A549 (cell line): ENCODE measurements around the gene UTP25. TPM values are rescaled to one million over a fixed set of nuclear protein-coding genes. Genes with fewer than 3 reads are reported as not detected.

ENCODE experiments used
- ATAC-seq, 2 experiments: fragments of 200-7000 bp in 1 of 2; fragments of >200 bp in 1 of 2; cut with Nextera tagmentation in 1 of 2; cut with Tn5 transposase in 1 of 2; 3 replicates each; pipeline versions ENCODE4 v1.8.0 to v1.9.1; 2018 to 2020; ENCODE audit warnings: mild to moderate bottlenecking in 1 of 2, moderate library complexity in 1 of 2
- CTCF ChIA-PET: fragments of 300-600 bp; sonication (Branson Sonifier 250); formaldehyde crosslinking; extraction: SDS; loops from one replicate; lab custom pipeline; 2021; ENCODE audit warnings: antibody characterized with exemption, inconsistent platforms; lab: Yijun Ruan, JAX
- POLR2A ChIA-PET: fragments of 350-600 bp; formaldehyde crosslinking; extraction: SDS; loops from one replicate; lab custom pipeline; 2021; ENCODE audit warnings: antibody characterized with exemption, inconsistent platforms; lab: Yijun Ruan, JAX
- DNase-seq, 2 experiments: peaks; one replicate each; pipeline versions ENCODE4 v3.0.0 to v3.0.0-alpha.2; 2011 to 2016; ENCODE audit warnings: low read depth in 1 of 2, low spot score in 1 of 2
- FAIRE-seq: peaks from 2 replicates; lab custom pipeline; 2011; peaks lifted over from hg19 to GRCh38; lab: Jason Lieb, UNC
- H3K27ac ChIP-seq, 2 experiments: fragments of >200 bp; sonication (Bioruptor Twin); formaldehyde crosslinking; 3 replicates each; pipeline ENCODE4 v1.5.1; 2016 to 2017
- H3K4me1 ChIP-seq: fragments of >200 bp; sonication (Bioruptor Twin); formaldehyde crosslinking; 3 replicates; pipeline ENCODE4 v1.6.1; 2016
- H3K4me2 ChIP-seq: fragments of >200 bp; sonication (Bioruptor Twin); formaldehyde crosslinking; 3 replicates; pipeline ENCODE4 v1.6.1; 2016
- H3K4me3 ChIP-seq: fragments of >200 bp; sonication (Bioruptor Twin); formaldehyde crosslinking; 3 replicates; pipeline ENCODE4 v1.5.1; 2016
- H3K9me3 ChIP-seq: fragments of >200 bp; sonication (Bioruptor Twin); formaldehyde crosslinking; 3 replicates; pipeline ENCODE4 v1.6.1; 2016
- BCL3 ChIP-seq: fragments of >200 bp; sonication (Bioruptor Twin); formaldehyde crosslinking; IDR thresholded peaks from 3 replicates; pipeline ENCODE4 v1.6.1; 2016
- BHLHE40 ChIP-seq: IDR thresholded peaks from 2 replicates; pipeline ENCODE4 v1.6.1; 2012; ENCODE audit warnings: low read depth, low read length, inconsistent platforms
- CBX8 ChIP-seq: fragments of 200-600 bp; sonication (generic); IDR thresholded peaks from 2 replicates; pipeline ENCODE4 v1.6.1; 2016
- CEBPB ChIP-seq, 2 experiments: fragments of >200 bp in 1 of 2; sonication (Bioruptor Twin) in 1 of 2; formaldehyde crosslinking in 1 of 2; IDR thresholded peaks; 2 replicates each; pipeline ENCODE4 v1.6.1; 2012 to 2016
- CHD2 ChIP-seq: fragments of 150-350 bp; IDR thresholded peaks from 2 replicates; pipeline ENCODE4 v1.6.1; 2014; ENCODE audit warnings: low read length; ENCODE audit not compliant: partially characterized antibody
- EHMT2 ChIP-seq: fragments of 200-600 bp; sonication (generic); IDR thresholded peaks from 2 replicates; pipeline ENCODE4 v1.6.1; 2016; ENCODE audit warnings: antibody characterized with exemption, low read depth, mild to moderate bottlenecking, moderate library complexity
- ESRRA ChIP-seq: fragments of 150-350 bp; IDR thresholded peaks from 2 replicates; pipeline ENCODE4 v1.6.1; 2014; ENCODE audit warnings: mild to moderate bottlenecking, low read length, borderline replicate concordance
- FOXS1 ChIP-seq: fragments of 250-450 bp; sonication (Bioruptor Pico); IDR thresholded peaks from 2 replicates; pipeline ENCODE4 v1.5.0; 2020; ENCODE audit warnings: mild to moderate bottlenecking, moderate library complexity
- HDAC2 ChIP-seq: fragments of 200-600 bp; sonication (generic); IDR thresholded peaks from 2 replicates; pipeline ENCODE4 v1.6.1; 2016
- HEYL ChIP-seq: fragments of 250-450 bp; sonication (Bioruptor Pico); IDR thresholded peaks from 2 replicates; pipeline ENCODE4 v1.8.0; 2021; ENCODE audit warnings: mild to moderate bottlenecking, moderate library complexity
- HMGXB4 ChIP-seq: fragments of 250-450 bp; sonication (Bioruptor Pico); IDR thresholded peaks from 2 replicates; pipeline ENCODE4 v1.5.0; 2021; ENCODE audit warnings: mild to moderate bottlenecking, moderate library complexity, borderline replicate concordance
- HOXA7 ChIP-seq: fragments of 250-450 bp; sonication (Bioruptor Pico); IDR thresholded peaks from 2 replicates; pipeline ENCODE4 v1.5.0; 2020; ENCODE audit warnings: mild to moderate bottlenecking, moderate library complexity
- HOXB13 ChIP-seq: fragments of 250-450 bp; sonication (Bioruptor Pico); IDR thresholded peaks from 2 replicates; pipeline ENCODE4 v1.5.0; 2020; ENCODE audit warnings: low read depth, mild to moderate bottlenecking, moderate library complexity
- JUN ChIP-seq, 2 experiments: fragments of >200 bp; sonication (Bioruptor Twin); formaldehyde crosslinking; IDR thresholded peaks; 2 replicates in 1 of 2; 3 replicates in 1 of 2; pipeline ENCODE4 v1.6.1; 2016 to 2017
- MYC ChIP-seq: IDR thresholded peaks from 2 replicates; pipeline ENCODE4 v1.6.1; 2012; ENCODE audit warnings: mild to moderate bottlenecking, inconsistent platforms, low read length, improper control_type of control experiment, borderline replicate concordance
- NFE2L2 ChIP-seq: fragments of 150-350 bp; conservative IDR thresholded peaks from 2 replicates; pipeline ENCODE4 v1.6.1; 2014; ENCODE audit warnings: low read length
- PBX3 ChIP-seq: IDR thresholded peaks from 2 replicates; pipeline ENCODE4 v1.6.1; 2012
- TFCP2L1 ChIP-seq: fragments of 250-450 bp; sonication (Bioruptor Pico); IDR thresholded peaks from 2 replicates; pipeline ENCODE4 v1.5.0; 2021; ENCODE audit warnings: mild to moderate bottlenecking
- ZC3H11A ChIP-seq: fragments of 450-650 bp; IDR thresholded peaks from 2 replicates; pipeline ENCODE4 v1.6.1; 2014; ENCODE audit warnings: antibody characterized with exemption, mild to moderate bottlenecking
- ZSCAN20 ChIP-seq: fragments of 250-450 bp; sonication (Bioruptor Pico); IDR thresholded peaks from 2 replicates; pipeline ENCODE4 v1.8.0; 2022; ENCODE audit warnings: mild to moderate bottlenecking, moderate library complexity
- WGBS: methylation state at CpG from one replicate; pipeline ENCODE4 v1.1.6; 2017; ENCODE audit errors: missing lambda C conversion rate; 5-methylcytosine and 5-hydroxymethylcytosine counted together
- polyA plus RNA-seq, 4 experiments: library from polyadenylated mRNA; depleted of rRNA in 3 of 4; stranded (reverse); fragments of >200 nt; fragmentation: RNase III in 1 of 4; extraction: RNeasy Plus Mini Kit Qiagen cat#74134 plus additional on column Dnase treatment in 1 of 4; gene quantifications; 2 replicates in 3 of 4; 3 replicates in 1 of 4; pipeline ENCODE4 v1.2.3, GENCODE V29; 2011 to 2017

The UTP25 gene
- polyA plus RNA-seq, 2 of the 4 experiments (the other 2 are of a cell fraction): 8.4 to 16.5 TPM

GRCh38 chr1:209830722-209831121, 3.0 kb downstream of the UTP25 start:
- peaks cover 32% of the 10 kb centered on the region for H3K4me1 ChIP-seq
- no peaks in the 10 kb centered on the region for H3K9me3 ChIP-seq
- no peak overlapping the region for H3K27ac ChIP-seq
- no peak for TF ChIP-seq FOXS1 (CRISPR knock-in tag)
- TF ChIP-seq BCL3: no peak
- TF ChIP-seq CBX8: no peak
- no peak for TF ChIP-seq ZSCAN20 (CRISPR knock-in tag)
- no peak for TF ChIP-seq HEYL (CRISPR knock-in tag)
- no peak for TF ChIP-seq PBX3
- TF ChIP-seq HDAC2: no peak
- TF ChIP-seq BHLHE40: no peak
- TF ChIP-seq HOXA7 (CRISPR knock-in tag): no peak
- TF ChIP-seq CHD2: no peak
- TF ChIP-seq HMGXB4 (CRISPR knock-in tag): no peak
- no peak for TF ChIP-seq HOXB13 (CRISPR knock-in tag)
- no peak for TF ChIP-seq ZC3H11A
- TF ChIP-seq CEBPB (IDR thresholded peaks at IDR 0.05): no peak
- TF ChIP-seq NFE2L2: no peak
- TF ChIP-seq, all 56 proteins: peak for 0
- Histone ChIP-seq H3K4me2 (no peak overlapping the region), H3K4me3 (no peak overlapping the region)
- FAIRE-seq: no peak
- ChIA-PET CTCF (interaction anchor here (1.1 to 12.5 kb wide), 2 partner anchors 6 to 15 kb away, joined by 3 to 114 read pairs; partner anchors contain the start of gene UTP25), POLR2A (no interaction called here)
- WGBS: 90% methylated on average over 3 of the region's 3 CpGs
- ATAC-seq: no peak
- no peak for DNase-seq

- no peak overlapping the region for H3K4me3 ChIP-seq
- peaks cover 25% of the 10 kb centered on the region for H3K4me1 ChIP-seq
- no peak for DNase-seq
- POLR2A ChIA-PET: no interaction called here
- FAIRE-seq: no peak
- no peaks in the 10 kb centered on the region for H3K9me3 ChIP-seq
- CTCF ChIA-PET: interaction anchor here (1.1 to 12.5 kb wide), 2 partner anchors 7 to 14 kb away, joined by 3 to 114 read pairs; partner anchors contain the start of gene UTP25
- H3K27ac ChIP-seq: no peak overlapping the region
- H3K4me2 ChIP-seq: no peak overlapping the region
- WGBS: 88% methylated on average over 1 of the region's 1 CpG
- no peak for TF ChIP-seq BCL3
- no peak for TF ChIP-seq ESRRA
- TF ChIP-seq JUN (IDR thresholded peaks at IDR 0.05): no peak
- ATAC-seq: no peak
These were observed 3.8 kb downstream of the UTP25 start for GRCh38 chr1:209831615-209832014.

GRCh38 chr1:209835782-209836298, 8.1 kb downstream of the UTP25 start:
- ChIA-PET CTCF (interaction anchor here (1.0 to 12.5 kb wide), 3 partner anchors 11 to 23 kb away, joined by 5 to 114 read pairs (median 31); partner anchors contain the start of gene UTP25), POLR2A (interaction anchor here (1.8 kb wide), 1 partner anchor 8 kb away, joined by 5 read pairs; the partner anchor contains the start of gene UTP25)
- ATAC-seq (no peak), FAIRE-seq (no peak), DNase-seq (no peak)
- H3K9me3 ChIP-seq: no peaks in the 10 kb centered on the region
- no peak overlapping the region for H3K4me2 ChIP-seq
- H3K4me1 ChIP-seq: peaks cover 24% of the 10 kb centered on the region
- no peak for TF ChIP-seq TFCP2L1
- TF ChIP-seq EHMT2: no peak
- TF ChIP-seq MYC: no peak
- H3K27ac ChIP-seq: no peak overlapping the region
- H3K4me3 ChIP-seq: no peak overlapping the region
